Thyroid gland (tissue), 4 donors: ENCODE results near the gene SAP30BP. TPM values are rescaled to one million over a fixed set of nuclear protein-coding genes. Genes with fewer than 3 reads are reported as not detected.

Experiments used
- DNase-seq, 2 donors: peaks; one replicate each; pipeline ENCODE4 v3.0.0-alpha.2; 2019
- H3K27ac ChIP-seq, 3 donors: fragments of 200-600 bp; sonication (generic); 1 replicate in 2 of 3; 2 replicates in 1 of 3; pipeline ENCODE4 v1.5.1; 2016 to 2019; ENCODE audit warnings: mild to moderate bottlenecking in 1 of 3, moderate library complexity in 1 of 3
- H3K27me3 ChIP-seq: fragments of 200-600 bp; sonication (generic); one replicate; pipeline ENCODE4 v1.5.1; 2019
- H3K36me3 ChIP-seq, 2 donors: fragments of 200-600 bp; sonication (generic); one replicate each; pipeline ENCODE4 v1.5.1; 2016 to 2019
- H3K4me1 ChIP-seq, 2 donors: fragments of 200-600 bp; sonication (generic); one replicate each; pipeline ENCODE4 v1.5.1; 2017 to 2019
- H3K4me3 ChIP-seq, 3 donors: fragments of 200-600 bp; sonication (generic); replicated peaks in 1 of 3; 1 replicate in 2 of 3; 2 replicates in 1 of 3; pipeline ENCODE4 v1.5.1; 2016; ENCODE audit warnings: mild to moderate bottlenecking in 1 of 3
- H3K9me3 ChIP-seq: fragments of 200-600 bp; sonication (generic); one replicate; pipeline ENCODE4 v1.5.1; 2017
- CTCF ChIP-seq, 6 experiments: fragments of 200-600 bp in 3 of 6; fragments of 450-650 bp in 3 of 6; sonication (generic) in 3 of 6; IDR thresholded peaks; one replicate each; pipeline ENCODE4 v1.5.1; 2016 to 2019; ENCODE audit warnings: antibody characterized with exemption in 6 of 6, mild to moderate bottlenecking in 2 of 6, inconsistent platforms in 1 of 6, moderate library complexity in 1 of 6
- POLR2A ChIP-seq, 2 donors: fragments of 450-650 bp; IDR thresholded peaks; one replicate each; pipeline ENCODE4 v1.6.1; 2017; ENCODE audit warnings: antibody characterized with exemption in 2 of 2, mild to moderate bottlenecking in 2 of 2, moderate library complexity in 1 of 2
- WGBS, 2 donors: methylation state at CpG; one replicate each; pipeline ENCODE4 v1.1.5; 2017; 5-methylcytosine and 5-hydroxymethylcytosine counted together
- intact Hi-C: fragments of 100-400 bp; cut with DNase I; formaldehyde crosslinking; loops from one replicate; pipeline ENCODE4 v1.15.1; 2023
- total RNA-seq, 4 donors: library from RNA; depleted of rRNA; stranded (reverse); fragments of >200 nt; gene quantifications; one replicate each; pipeline ENCODE4 v1.2.3, GENCODE V29; 2016

Gene SAP30BP
- total RNA-seq, 4 donors from 2014 or later, result 52.5 to 83.6 (median 72.7) TPM

GRCh38 chr17:75734674-75735294 lies 67.6 kb downstream of the SAP30BP start:
- DNase-seq, result no peak
- no peak overlapping the region for H3K27ac ChIP-seq
- no peaks in the 10 kb centered on the region for H3K9me3 ChIP-seq
- no peak for TF ChIP-seq POLR2A (IDR thresholded peaks at IDR 0.05)
- no peak for TF ChIP-seq CTCF (IDR thresholded peaks at IDR 0.05)
- no peaks in the 10 kb centered on the region for H3K4me1 ChIP-seq
- 78 to 85% methylated on average over 4 of the region's 4 CpGs for WGBS, 2 donors
- no peaks in the 10 kb centered on the region for H3K36me3 ChIP-seq
- intact Hi-C loops, result loop anchor here (5.0 kb wide), 1 partner anchor 117 kb away; no protein-coding TSS in a partner anchor
- no peak overlapping the region for H3K4me3 ChIP-seq
- H3K27me3 ChIP-seq, result no peaks in the 10 kb centered on the region

- Histone ChIP-seq H3K27ac (no peak overlapping the region), H3K36me3 (no peaks in the 10 kb centered on the region)
These were observed 69.2 kb downstream of the SAP30BP start for GRCh38 chr17:75736173-75736835.

GRCh38 chr17:75737133-75737962 lies 70.2 kb downstream of the SAP30BP start:
- H3K4me1 ChIP-seq, result no peaks in the 10 kb centered on the region
- H3K9me3 ChIP-seq, result no peaks in the 10 kb centered on the region
- intact Hi-C loops, result loop anchor here (5.0 kb wide), 1 partner anchor 120 kb away; no protein-coding TSS in a partner anchor
- no peaks in the 10 kb centered on the region for H3K36me3 ChIP-seq
- 83 to 85% methylated on average over 14 to 17 of the region's 20 CpGs for WGBS, 2 donors
- H3K27ac ChIP-seq, result no peak overlapping the region
- DNase-seq, result no peak
- TF ChIP-seq POLR2A (IDR thresholded peaks at IDR 0.05) (no peak), CTCF (IDR thresholded peaks at IDR 0.05) (no peak)
- H3K27me3 ChIP-seq, result no peaks in the 10 kb centered on the region
- H3K4me3 ChIP-seq, result no peak overlapping the region

More at GRCh38 chr17:75736173-75736835, 69.2 kb downstream of the SAP30BP start:
- Histone ChIP-seq H3K4me3 (no peak overlapping the region), H3K27me3 (no peaks in the 10 kb centered on the region), H3K4me1 (no peaks in the 10 kb centered on the region), H3K9me3 (no peaks in the 10 kb centered on the region)
- no peak for DNase-seq
- 90 to 97% methylated on average over 22 to 26 of the region's 26 CpGs for WGBS, 2 donors
- intact Hi-C loops, result loop anchor here (5.0 kb wide), 1 partner anchor 119 kb away; no protein-coding TSS in a partner anchor
- TF ChIP-seq POLR2A (IDR thresholded peaks at IDR 0.05) (no peak), CTCF (IDR thresholded peaks at IDR 0.05) (no peak)

DNA sequence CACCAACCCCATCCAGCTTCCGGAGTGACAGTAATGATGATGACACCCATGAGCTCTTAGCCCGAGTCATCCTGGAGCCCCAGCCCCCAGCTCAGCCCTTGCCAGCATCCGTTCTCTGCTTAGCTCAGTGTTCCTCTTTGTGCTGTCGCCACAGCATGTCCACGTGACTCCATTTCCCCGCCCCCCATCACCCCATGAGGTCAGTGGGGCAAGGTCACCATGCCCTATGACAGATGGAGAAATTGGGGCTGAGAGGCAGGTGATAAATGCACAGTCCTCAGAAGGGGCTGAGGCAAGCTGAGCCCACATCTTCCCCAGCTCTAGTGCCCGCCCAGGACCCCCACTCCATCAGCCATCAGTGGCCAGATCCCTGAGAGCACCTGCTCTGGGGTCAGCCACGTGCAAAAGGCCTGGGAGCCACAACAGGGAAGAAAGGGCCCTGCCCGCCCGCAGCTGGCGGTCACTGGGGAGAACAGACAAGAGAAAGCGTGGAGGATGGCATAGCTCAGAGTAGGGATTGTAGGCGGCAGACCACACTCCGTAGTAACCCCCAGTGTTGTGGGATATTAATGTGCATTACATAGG lies 71.2 kb downstream of the SAP30BP start:
- Histone ChIP-seq H3K36me3 (no peaks in the 10 kb centered on the region), H3K9me3 (no peaks in the 10 kb centered on the region), H3K4me1 (no peaks in the 10 kb centered on the region), H3K27me3 (no peaks in the 10 kb centered on the region), H3K4me3 (no peak overlapping the region), H3K27ac (no peak overlapping the region)
- 88% methylated on average over 14 of the region's 14 CpGs for WGBS, 2 donors
- no peak for TF ChIP-seq POLR2A (IDR thresholded peaks at IDR 0.05)
- TF ChIP-seq CTCF (IDR thresholded peaks at IDR 0.05), result no peak
- DNase-seq, result no peak
- intact Hi-C loops, result loop anchor here (5.0 kb wide), 1 partner anchor 121 kb away; no protein-coding TSS in a partner anchor
